ENCODE measurements around the gene SMIM24.
"Not testable (repeated sequence)": the region's sequence is repeated elsewhere in the genome, so short reads cannot be mapped to it uniquely, and the experiment has no call there.

DNA sequence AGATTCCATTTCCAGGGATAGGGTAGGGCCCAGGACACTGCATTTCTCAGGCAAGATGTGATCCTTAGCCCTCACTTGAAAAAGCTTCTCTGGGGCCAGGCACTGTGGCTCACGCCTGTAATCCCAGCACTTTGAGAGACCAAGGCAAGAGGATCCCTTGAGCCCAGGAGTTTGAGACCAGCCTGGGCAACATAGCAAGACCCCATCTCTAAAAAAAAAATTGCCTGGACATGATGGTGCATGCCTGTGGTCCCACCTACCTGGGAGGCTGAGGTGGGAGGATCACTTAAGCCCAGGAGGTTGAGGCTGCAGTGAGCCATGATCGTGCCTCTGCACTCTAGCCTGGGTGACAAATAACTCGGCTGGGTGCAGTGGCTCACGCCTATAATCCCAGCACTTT is 33.7 kb downstream of the SMIM24 start:
- not testable (repeated sequence) for TF ChIP-seq POLR2A, POLR2AphosphoS5 (IDR thresholded peaks at IDR 0.05)
- TF ChIP-seq, protein P1, sequence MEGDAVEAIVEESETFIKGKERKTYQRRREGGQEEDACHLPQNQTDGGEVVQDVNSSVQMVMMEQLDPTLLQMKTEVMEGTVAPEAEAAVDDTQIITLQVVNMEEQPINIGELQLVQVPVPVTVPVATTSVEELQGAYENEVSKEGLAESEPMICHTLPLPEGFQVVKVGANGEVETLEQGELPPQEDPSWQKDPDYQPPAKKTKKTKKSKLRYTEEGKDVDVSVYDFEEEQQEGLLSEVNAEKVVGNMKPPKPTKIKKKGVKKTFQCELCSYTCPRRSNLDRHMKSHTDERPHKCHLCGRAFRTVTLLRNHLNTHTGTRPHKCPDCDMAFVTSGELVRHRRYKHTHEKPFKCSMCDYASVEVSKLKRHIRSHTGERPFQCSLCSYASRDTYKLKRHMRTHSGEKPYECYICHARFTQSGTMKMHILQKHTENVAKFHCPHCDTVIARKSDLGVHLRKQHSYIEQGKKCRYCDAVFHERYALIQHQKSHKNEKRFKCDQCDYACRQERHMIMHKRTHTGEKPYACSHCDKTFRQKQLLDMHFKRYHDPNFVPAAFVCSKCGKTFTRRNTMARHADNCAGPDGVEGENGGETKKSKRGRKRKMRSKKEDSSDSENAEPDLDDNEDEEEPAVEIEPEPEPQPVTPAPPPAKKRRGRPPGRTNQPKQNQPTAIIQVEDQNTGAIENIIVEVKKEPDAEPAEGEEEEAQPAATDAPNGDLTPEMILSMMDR (IDR thresholded peaks at IDR 0.05 in 8 of 11, conservative IDR thresholded peaks at IDR 0.05 in 3 of 11): not testable (repeated sequence)

All from spleen (tissue), 7 donors.